Liver (tissue), 9 donors: ENCODE results near the gene PSENEN. TPM values are rescaled to one million over a fixed set of nuclear protein-coding genes. Genes with fewer than 3 reads are reported as not detected.

Source experiments
- DNase-seq: peaks from one replicate; pipeline ENCODE4 v3.0.0-alpha.2; 2017; ENCODE audit warnings: low spot score
- H3K27ac ChIP-seq, 2 donors: one replicate each; pipeline ENCODE4 v1.7.0; 2013; ENCODE audit warnings: inconsistent platforms in 2 of 2, low read length in 2 of 2, control low read depth in 1 of 2, low read depth in 1 of 2, mild to moderate bottlenecking in 1 of 2
- H3K27me3 ChIP-seq, 4 donors: one replicate each; pipeline versions ENCODE4 v1.6.1 to v1.7.0; 2013; ENCODE audit warnings: low read length in 3 of 4, inconsistent platforms in 1 of 4, mild to moderate bottlenecking in 1 of 4, moderate library complexity in 1 of 4; ENCODE audit not compliant: control insufficient read depth in 4 of 4, insufficient read depth in 4 of 4
- H3K36me3 ChIP-seq, 4 donors: one replicate each; pipeline versions ENCODE4 v1.6.1 to v1.7.0; 2013; ENCODE audit warnings: low read length in 3 of 4, mild to moderate bottlenecking in 3 of 4, low read depth in 1 of 4, moderate library complexity in 1 of 4; ENCODE audit not compliant: control insufficient read depth in 4 of 4, insufficient read depth in 3 of 4
- H3K4me1 ChIP-seq, 4 donors: one replicate each; pipeline versions ENCODE4 v1.6.1 to v1.7.0; 2013; ENCODE audit warnings: low read length in 3 of 4, mild to moderate bottlenecking in 3 of 4, moderate library complexity in 1 of 4; ENCODE audit not compliant: control insufficient read depth in 4 of 4, insufficient read depth in 4 of 4
- H3K4me3 ChIP-seq, 3 donors: one replicate each; pipeline versions ENCODE4 v1.6.1 to v1.7.0; 2013; ENCODE audit warnings: low read length in 3 of 3, control low read depth in 1 of 3, low read depth in 1 of 3, mild to moderate bottlenecking in 1 of 3
- H3K9ac ChIP-seq, 2 donors: one replicate each; pipeline ENCODE4 v1.7.0; 2013; ENCODE audit warnings: low read length in 2 of 2, mild to moderate bottlenecking in 2 of 2, moderate library complexity in 2 of 2, control low read depth in 1 of 2, low read depth in 1 of 2
- H3K9me3 ChIP-seq, 4 donors: one replicate each; pipeline versions ENCODE4 v1.6.1 to v1.7.0; 2013; ENCODE audit warnings: low read length in 3 of 4; ENCODE audit not compliant: control insufficient read depth in 4 of 4
- CTCF ChIP-seq: fragments of 150-350 bp; IDR thresholded peaks from 2 replicates; pipeline ENCODE4 v1.5.1; 2017; ENCODE audit warnings: improper control_type of control experiment, low read depth, low read length; ENCODE audit not compliant: missing input control
- EGR1 ChIP-seq, 2 donors: IDR thresholded peaks; 2 replicates each; pipeline ENCODE4 v1.6.1; 2016 to 2018; ENCODE audit warnings: antibody characterized with exemption in 2 of 2, low read depth in 2 of 2
- GABPA ChIP-seq, 2 donors: IDR thresholded peaks in 1 of 2; conservative IDR thresholded peaks in 1 of 2; 2 replicates each; pipeline ENCODE4 v1.6.1; 2016; ENCODE audit warnings: antibody characterized with exemption in 2 of 2, mild to moderate bottlenecking in 1 of 2, moderate library complexity in 1 of 2
- HNF4G ChIP-seq: IDR thresholded peaks from 2 replicates; pipeline ENCODE4 v1.6.1; 2016; ENCODE audit warnings: antibody characterized with exemption
- JUND ChIP-seq, 2 donors: IDR thresholded peaks; 2 replicates each; pipeline ENCODE4 v1.6.1; 2016; ENCODE audit warnings: antibody characterized with exemption in 2 of 2
- NR2F2 ChIP-seq: IDR thresholded peaks from 2 replicates; pipeline ENCODE4 v1.6.1; 2016; ENCODE audit warnings: antibody characterized with exemption
- REST ChIP-seq: IDR thresholded peaks from 2 replicates; pipeline ENCODE4 v1.6.1; 2016; ENCODE audit warnings: antibody characterized with exemption, mild to moderate bottlenecking
- TAF1 ChIP-seq: conservative IDR thresholded peaks from 2 replicates; pipeline ENCODE4 v1.6.1; 2016; ENCODE audit warnings: antibody characterized with exemption, mild to moderate bottlenecking
- WGBS: extraction: QIAGEN DNeasy Blood & Tissue Kit; methylation state at CpG from one replicate; pipeline ENCODE4 v1.1.7; 2013; 5-methylcytosine and 5-hydroxymethylcytosine counted together
- polyA plus RNA-seq, 2 donors: library from polyadenylated mRNA; stranded (reverse) in 1 of 2; unstranded in 1 of 2; fragments of 200-250 nt in 1 of 2; fragments of >200 nt in 1 of 2; fragmentation: Nextera tagmentation in 1 of 2; extraction: Ambion mirVana in 1 of 2; gene quantifications; one replicate each; pipeline versions ENCODE4 v1.2.1 to v1.2.3, GENCODE V29; 2013 to 2015
- total RNA-seq, 2 donors: library from RNA; depleted of rRNA; stranded (reverse); fragments of >200 nt; gene quantifications; one replicate each; pipeline ENCODE4 v1.2.3, GENCODE V29; 2014
- donor health status: healthy.
- donor health status: healthy.
- donor health status: healthy.
- donor health status: healthy.
- donor health status: healthy.

The PSENEN gene
- total and polyA plus RNA-seq, 4 donors = 7.4 to 58.1 (median 20.7) TPM

GRCh38 chr19:35721374-35721773 lies 24.1 kb upstream of the PSENEN start (continued):
- TF ChIP-seq EGR1 (IDR thresholded peaks at IDR 0.05; ENCODE audit: low read depth in 2 of 2) = no peak
- no peak for TF ChIP-seq HNF4G
- TF ChIP-seq TAF1 = no peak
- no peak for TF ChIP-seq NR2F2
- TF ChIP-seq REST = no peak

- H3K9ac ChIP-seq = no peak overlapping the region
- no peak for DNase-seq
- 98% methylated on average over 14 of the region's 14 CpGs for WGBS
- H3K4me3 ChIP-seq = no peak overlapping the region
- no peaks in the 10 kb centered on the region for H3K9me3 ChIP-seq
- TF ChIP-seq TAF1 = no peak
- no peak for TF ChIP-seq JUND (IDR thresholded peaks at IDR 0.05)
- TF ChIP-seq CTCF = no peak
- TF ChIP-seq REST = no peak
- peaks cover 7 to 20% (median 17%) of the 10 kb centered on the region in 4 donors for H3K4me1 ChIP-seq
- H3K36me3 ChIP-seq = peaks cover 45 to 63% (median 51%) of the 10 kb centered on the region in 4 donors
- no peaks in the 10 kb centered on the region for H3K27me3 ChIP-seq
- H3K27ac ChIP-seq = no peak overlapping the region
These were observed 23.0 kb upstream of the PSENEN start for GRCh38 chr19:35722461-35722860.

GRCh38 chr19:35722897-35723296 lies 22.6 kb upstream of the PSENEN start:
- Histone ChIP-seq H3K9ac (no peak overlapping the region), H3K36me3 (peaks cover 49 to 67% (median 55%) of the 10 kb centered on the region in 4 donors), H3K27ac (no peak overlapping the region), H3K9me3 (no peaks in the 10 kb centered on the region), H3K4me3 (no peak overlapping the region), H3K27me3 (no peaks in the 10 kb centered on the region), H3K4me1 (peaks cover 7 to 20% (median 17%) of the 10 kb centered on the region in 4 donors)
- WGBS = 96% methylated on average over 16 of the region's 16 CpGs
- no peak for DNase-seq
- TF ChIP-seq GABPA (IDR thresholded peaks at IDR 0.05 in 1 of 2, conservative IDR thresholded peaks at IDR 0.05 in 1 of 2) = no peak
